A673 (cell line): ENCODE measurements around the gene SERPINB10. TPM values are rescaled to one million over a fixed set of nuclear protein-coding genes. Genes with fewer than 3 reads are reported as not detected.

Source experiments
- BruUV-seq: library from RNA; stranded (reverse); fragments of 400-500 nt; replicated peaks from 2 replicates; lab custom pipeline; 2021; lab: Mats Ljungman, UMichigan
- CTCF ChIA-PET: fragments of 300-600 bp; sonication (Branson Sonifier 250); formaldehyde crosslinking; loops from one replicate; lab custom pipeline; 2022; ENCODE audit warnings: antibody characterized with exemption; lab: Charles Lee
- POLR2A ChIA-PET: fragments of 300-600 bp; sonication (Branson Sonifier 250); formaldehyde crosslinking; loops from one replicate; lab custom pipeline; 2022; ENCODE audit warnings: antibody characterized with exemption; ENCODE audit not compliant: low non-redundant PET; lab: Charles Lee
- DNase-seq: peaks from one replicate; pipeline ENCODE4 v3.0.0-alpha.2; 2015; ENCODE audit warnings: low spot score
- H3K27ac ChIP-seq: fragments of 200-600 bp; sonication (generic); 2 replicates; pipeline ENCODE4 v1.5.1; 2016; ENCODE audit warnings: mixed run types, low read depth, mild to moderate bottlenecking, mixed read lengths, antibody characterized with exemption, low read length; ENCODE audit not compliant: poor library complexity, severe bottlenecking
- H3K27me3 ChIP-seq: fragments of 200-600 bp; sonication (generic); replicated peaks from 2 replicates; pipeline ENCODE4 v1.6.1; 2017; ENCODE audit warnings: mixed run types, low read depth, mild to moderate bottlenecking, mixed read lengths, antibody characterized with exemption, low read length; ENCODE audit not compliant: insufficient read depth, poor library complexity
- H3K36me3 ChIP-seq: fragments of 200-600 bp; sonication (generic); 2 replicates; pipeline ENCODE4 v1.6.1; 2016; ENCODE audit warnings: mixed run types, mild to moderate bottlenecking, mixed read lengths, antibody characterized with exemption, low read length; ENCODE audit not compliant: insufficient read depth, poor library complexity, severe bottlenecking
- H3K4me1 ChIP-seq: fragments of 200-600 bp; sonication (generic); 2 replicates; pipeline ENCODE4 v1.6.1; 2017; ENCODE audit warnings: mixed run types, mild to moderate bottlenecking, mixed read lengths, antibody characterized with exemption, low read length; ENCODE audit not compliant: insufficient read depth, poor library complexity, severe bottlenecking
- H3K4me3 ChIP-seq: fragments of 200-600 bp; sonication (generic); 2 replicates; pipeline ENCODE4 v1.5.1; 2016; ENCODE audit warnings: low read depth, mixed run types, mild to moderate bottlenecking, mixed read lengths, low read length; ENCODE audit not compliant: poor library complexity, severe bottlenecking
- H3K9me3 ChIP-seq: fragments of 200-600 bp; sonication (generic); 2 replicates; pipeline ENCODE4 v1.6.1; 2016; ENCODE audit warnings: mixed run types, low read depth, mild to moderate bottlenecking, mixed read lengths, antibody characterized with exemption, low read length; ENCODE audit not compliant: poor library complexity, severe bottlenecking
- EZH2 ChIP-seq: fragments of 200-600 bp; sonication (generic); IDR thresholded peaks from 2 replicates; pipeline ENCODE4 v1.6.1; 2017; ENCODE audit warnings: borderline replicate concordance, low read depth, mild to moderate bottlenecking, mixed read lengths, antibody characterized with exemption, low read length; ENCODE audit not compliant: poor library complexity, severe bottlenecking
- intact Hi-C: fragments of 100-400 bp; cut with micrococcal nuclease; formaldehyde crosslinking; loops from one replicate; pipeline ENCODE4 v1.10.0; 2022; ENCODE audit not compliant: unreplicated experiment
- total RNA-seq: library from RNA; stranded (reverse); gene quantifications from 2 replicates; pipeline ENCODE4 v1.2.3, GENCODE V29; 2021
- TF ChIP-seq, protein P1 (sequence below): fragments of 300-800, 200-600 bp; sonication (generic); conservative IDR thresholded peaks from 2 replicates; pipeline ENCODE4 v1.5.1; 2017; ENCODE audit warnings: low read depth, mild to moderate bottlenecking, antibody characterized with exemption, low read length, moderate library complexity, mixed read lengths

The SERPINB10 gene
- total RNA-seq, 1 experiment from 2014 or later: not detected

DNA sequence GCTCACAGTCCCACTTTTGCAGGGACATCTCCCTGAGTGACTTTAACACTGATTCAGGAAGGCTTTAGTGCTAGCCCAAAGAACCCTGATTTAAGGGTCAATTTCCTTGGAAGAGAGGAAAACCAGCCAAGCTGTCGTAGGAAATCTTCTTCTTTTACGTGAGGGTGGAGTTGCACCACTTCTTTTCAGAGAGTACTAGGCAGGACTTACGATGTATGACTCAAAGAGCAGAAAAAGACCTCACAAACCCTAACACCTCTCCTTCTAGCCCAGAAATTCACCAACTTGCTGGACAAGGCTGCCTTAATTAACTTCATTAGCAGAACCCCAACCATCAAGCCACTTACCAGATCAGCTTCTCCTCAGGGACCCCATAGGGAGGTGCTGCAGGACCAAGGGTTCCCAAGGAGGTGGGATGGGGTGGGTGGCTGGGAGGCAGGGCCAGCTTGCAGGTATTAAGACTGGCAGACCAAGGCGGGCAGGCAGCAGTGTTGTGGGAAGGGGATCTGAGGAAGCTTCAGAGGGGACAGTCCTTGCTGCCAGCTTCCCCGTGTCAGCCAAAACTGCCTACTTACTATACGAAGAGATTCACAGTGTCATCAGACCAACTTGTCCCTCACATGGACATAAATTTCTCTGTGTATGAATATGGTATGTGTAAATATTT, 13.5 kb upstream of the SERPINB10 start:
- Histone ChIP-seq H3K27ac (no peak overlapping the region), H3K36me3 (no peaks in the 10 kb centered on the region), H3K4me1 (peaks cover 5% of the 10 kb centered on the region), H3K9me3 (no peaks in the 10 kb centered on the region), H3K4me3 (no peak overlapping the region), H3K27me3 (no peaks in the 10 kb centered on the region)
- TF ChIP-seq, protein P1, sequence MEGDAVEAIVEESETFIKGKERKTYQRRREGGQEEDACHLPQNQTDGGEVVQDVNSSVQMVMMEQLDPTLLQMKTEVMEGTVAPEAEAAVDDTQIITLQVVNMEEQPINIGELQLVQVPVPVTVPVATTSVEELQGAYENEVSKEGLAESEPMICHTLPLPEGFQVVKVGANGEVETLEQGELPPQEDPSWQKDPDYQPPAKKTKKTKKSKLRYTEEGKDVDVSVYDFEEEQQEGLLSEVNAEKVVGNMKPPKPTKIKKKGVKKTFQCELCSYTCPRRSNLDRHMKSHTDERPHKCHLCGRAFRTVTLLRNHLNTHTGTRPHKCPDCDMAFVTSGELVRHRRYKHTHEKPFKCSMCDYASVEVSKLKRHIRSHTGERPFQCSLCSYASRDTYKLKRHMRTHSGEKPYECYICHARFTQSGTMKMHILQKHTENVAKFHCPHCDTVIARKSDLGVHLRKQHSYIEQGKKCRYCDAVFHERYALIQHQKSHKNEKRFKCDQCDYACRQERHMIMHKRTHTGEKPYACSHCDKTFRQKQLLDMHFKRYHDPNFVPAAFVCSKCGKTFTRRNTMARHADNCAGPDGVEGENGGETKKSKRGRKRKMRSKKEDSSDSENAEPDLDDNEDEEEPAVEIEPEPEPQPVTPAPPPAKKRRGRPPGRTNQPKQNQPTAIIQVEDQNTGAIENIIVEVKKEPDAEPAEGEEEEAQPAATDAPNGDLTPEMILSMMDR: no peak
- no peak for TF ChIP-seq EZH2
- POLR2A ChIA-PET: no interaction called here
- intact Hi-C loops: no loop called here
- BruUV-seq: no TSS peak
- CTCF ChIA-PET: no interaction called here
- DNase-seq: no peak

DNA sequence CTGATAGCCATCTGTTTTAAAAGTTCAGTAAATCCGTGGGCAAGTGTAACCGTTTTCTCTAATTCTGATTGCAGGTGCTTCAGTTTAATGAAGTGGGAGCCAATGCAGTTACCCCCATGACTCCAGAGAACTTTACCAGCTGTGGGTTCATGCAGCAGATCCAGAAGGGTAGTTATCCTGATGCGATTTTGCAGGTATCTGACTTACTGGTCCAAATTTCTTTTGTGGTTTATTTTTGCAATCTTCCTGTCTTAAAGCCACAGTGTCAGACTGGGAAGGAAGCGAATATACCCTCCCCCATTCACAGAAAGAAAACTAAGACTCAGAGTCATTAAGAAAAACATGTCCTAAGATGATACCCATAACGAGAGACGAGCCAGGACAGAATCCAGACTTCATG, 12.6 kb upstream of the SERPINB10 start:
- Histone ChIP-seq H3K9me3 (no peaks in the 10 kb centered on the region), H3K36me3 (no peaks in the 10 kb centered on the region), H3K4me3 (no peak overlapping the region), H3K27me3 (no peaks in the 10 kb centered on the region), H3K4me1 (peaks cover 5% of the 10 kb centered on the region), H3K27ac (no peak overlapping the region)
- DNase-seq: no peak
- intact Hi-C loops: no loop called here
- ChIA-PET POLR2A (no interaction called here), CTCF (no interaction called here)
- TF ChIP-seq, protein P1: no peak
- TF ChIP-seq EZH2: no peak
- BruUV-seq: no TSS peak

GRCh38 chr18:63897072-63897471, 10.7 kb upstream of the SERPINB10 start:
- TF ChIP-seq, protein P1: no peak
- no peak for TF ChIP-seq EZH2
- ChIA-PET CTCF (no interaction called here), POLR2A (no interaction called here)
- H3K27me3 ChIP-seq: no peaks in the 10 kb centered on the region
- H3K27ac ChIP-seq: no peak overlapping the region
- intact Hi-C loops: no loop called here
- BruUV-seq: no TSS peak
- no peaks in the 10 kb centered on the region for H3K36me3 ChIP-seq
- no peaks in the 10 kb centered on the region for H3K9me3 ChIP-seq
- H3K4me1 ChIP-seq: peaks cover 5% of the 10 kb centered on the region
- peak; percentile 28 for DNase-seq
- H3K4me3 ChIP-seq: no peak overlapping the region
